ENCODE measurements around the gene CSTPP1.
A peak's percentile ranks its signal among the peaks of the same experiment; 100 is the strongest.
"Not testable (repeated sequence)": the region's sequence is repeated elsewhere in the genome, so short reads cannot be mapped to it uniquely, and the experiment has no call there.

Gene CSTPP1

GRCh38 chr11:47052576-47052975 is 116.0 kb downstream of the CSTPP1 start:
- DNase-seq: no peak

DNA sequence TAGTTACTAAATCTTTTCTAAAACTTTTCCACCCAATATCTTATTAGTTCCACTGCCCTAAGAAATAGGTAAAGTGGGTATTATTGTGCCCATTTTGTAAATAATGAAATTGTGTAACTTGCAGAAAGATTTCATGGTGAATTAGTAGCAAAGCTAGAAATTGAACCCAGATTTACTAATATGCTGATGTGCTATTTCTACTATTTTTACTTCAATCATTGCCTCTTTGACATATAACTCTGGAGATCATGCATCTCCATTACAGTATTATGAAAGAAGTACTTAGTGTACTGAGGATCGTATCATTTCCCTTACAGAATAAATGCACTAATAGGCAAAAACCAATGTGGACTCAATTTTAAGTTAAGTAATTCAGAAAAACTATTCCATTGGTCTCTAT is 119.0 kb downstream of the CSTPP1 start:
- no peak for DNase-seq

GRCh38 chr11:47056261-47056915 is 119.8 kb downstream of the CSTPP1 start:
- DNase-seq: no peak

DNA sequence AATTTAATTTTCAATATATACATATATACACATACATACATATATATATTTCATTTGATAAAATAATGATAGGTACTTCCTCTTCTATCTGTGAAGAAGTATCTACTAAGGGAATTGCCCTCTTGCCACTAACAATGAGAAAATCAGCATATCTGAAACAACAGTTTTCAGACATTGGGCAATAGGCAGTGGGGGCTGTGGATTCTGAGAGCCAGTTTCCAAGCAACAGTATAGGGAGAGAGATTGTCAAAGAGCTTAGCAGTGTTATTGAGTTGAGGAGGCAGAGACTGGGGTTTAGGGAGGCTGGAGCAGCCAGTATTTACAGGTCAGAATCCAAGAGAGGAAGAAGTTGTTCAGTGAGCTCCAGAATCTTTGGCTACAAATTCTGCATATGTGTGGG is 120.8 kb downstream of the CSTPP1 start:
- no peak for DNase-seq

DNA sequence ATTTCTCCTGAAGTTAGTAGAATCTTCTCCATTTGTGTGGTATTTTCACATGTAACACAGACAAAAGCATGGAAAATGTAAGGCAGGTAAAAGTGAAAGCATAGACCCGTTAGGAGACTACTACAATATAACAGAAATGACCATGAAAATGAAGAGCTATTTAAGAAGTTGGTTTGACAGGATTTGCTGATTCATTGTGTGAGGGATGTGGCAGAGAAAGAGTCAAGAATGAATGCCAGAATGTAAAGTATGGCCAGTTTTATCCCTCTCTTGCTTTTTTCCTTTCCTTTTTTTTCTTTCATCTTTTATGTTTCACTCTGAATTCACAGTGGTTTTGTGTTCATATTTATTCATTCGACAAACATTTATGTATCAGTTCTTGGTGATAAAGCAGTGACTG is 124.2 kb downstream of the CSTPP1 start:
- no peak for DNase-seq

- no peak for DNase-seq
These were observed 125.0 kb downstream of the CSTPP1 start for GRCh38 chr11:47061429-47062178.

GRCh38 chr11:47062736-47063135 is 126.2 kb downstream of the CSTPP1 start:
- DNase-seq: no peak

DNA sequence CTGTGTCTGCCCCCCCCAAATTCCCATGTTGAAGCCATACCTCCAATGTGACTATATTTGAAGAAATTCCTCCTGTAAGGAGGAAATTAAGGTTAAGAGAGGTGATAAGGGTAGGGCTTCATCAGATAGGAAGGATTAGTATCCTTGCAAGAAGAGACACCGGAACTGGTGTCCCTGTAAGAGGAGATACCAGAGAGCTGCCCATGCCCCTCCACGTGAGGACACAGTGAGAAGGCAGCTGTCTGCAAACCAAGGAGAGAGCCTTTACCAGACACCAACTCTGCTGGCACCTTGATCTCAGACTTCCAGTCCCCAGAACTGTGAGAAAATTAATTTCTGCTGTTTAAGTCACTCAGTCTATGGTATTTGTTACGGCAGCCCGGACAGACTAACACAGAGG is 130.8 kb downstream of the CSTPP1 start:
- DNase-seq: no peak

GRCh38 chr11:47070769-47071168 is 134.2 kb downstream of the CSTPP1 start:
- no peak for DNase-seq

GRCh38 chr11:47071341-47071740 is 134.8 kb downstream of the CSTPP1 start:
- DNase-seq: no peak

- no peak for DNase-seq
These were observed 135.3 kb downstream of the CSTPP1 start for GRCh38 chr11:47071791-47072261.

GRCh38 chr11:47078751-47079521 is 142.4 kb downstream of the CSTPP1 start:
- no peak for DNase-seq

DNA sequence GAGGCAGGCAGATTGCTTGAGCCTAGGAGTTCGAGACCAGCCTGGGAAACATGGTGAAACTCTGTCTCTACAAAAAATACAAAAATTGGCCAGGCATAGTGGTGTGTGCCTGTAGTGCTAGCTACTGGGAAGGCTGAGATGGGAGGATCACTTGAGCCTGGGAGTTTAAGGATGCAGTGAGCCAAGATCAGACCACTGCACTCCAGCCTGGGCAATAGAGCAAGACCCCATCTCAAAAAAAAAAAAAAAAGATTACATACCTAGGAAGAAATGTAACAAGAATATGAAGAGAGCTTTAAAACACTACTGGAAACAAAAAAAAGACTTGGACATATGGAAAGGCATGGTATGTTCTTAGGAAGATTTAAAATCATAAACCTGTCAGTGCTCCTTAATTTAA is 144.2 kb downstream of the CSTPP1 start:
- not testable (repeated sequence) for DNase-seq

DNA sequence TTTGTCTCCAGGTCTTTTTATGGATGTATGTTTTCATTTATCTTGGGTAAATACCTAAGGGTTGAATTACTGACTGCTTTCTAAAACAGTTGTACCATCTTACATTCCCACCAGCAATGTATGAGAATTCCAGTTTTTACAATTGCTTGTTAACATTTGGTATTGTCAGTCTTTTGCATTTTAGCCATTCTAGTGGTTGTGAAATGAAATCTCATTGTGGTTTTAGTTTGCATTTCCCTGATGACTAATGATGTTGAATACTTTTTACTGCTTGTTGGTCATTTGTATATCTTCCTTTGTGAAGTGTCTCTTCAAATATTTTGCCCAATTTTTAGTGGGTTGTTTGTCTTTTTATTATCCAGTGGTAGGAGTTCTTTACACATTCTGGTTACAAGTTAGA is 147.4 kb downstream of the CSTPP1 start:
- no peak for DNase-seq

GRCh38 chr11:47087801-47088200 is 151.2 kb downstream of the CSTPP1 start:
- no peak for DNase-seq

DNA sequence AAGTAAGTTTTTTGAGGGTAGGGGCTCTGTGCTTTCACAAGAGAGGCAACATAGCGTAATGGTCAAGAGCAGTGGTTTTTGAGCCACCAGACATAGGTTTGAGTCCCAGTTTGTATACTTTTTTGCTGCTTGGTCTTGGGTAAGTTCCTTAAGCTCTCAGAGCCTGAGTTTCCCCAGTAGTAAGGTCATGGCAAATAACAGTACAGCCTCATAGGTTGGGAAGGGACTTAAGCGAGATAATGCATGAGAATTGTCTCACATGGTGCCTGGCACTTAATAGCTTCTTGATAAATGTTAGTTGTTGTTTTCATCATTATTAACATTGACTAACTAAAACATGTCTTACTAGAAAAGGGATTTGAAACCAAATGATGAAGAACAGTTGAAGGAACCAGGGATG is 157.0 kb downstream of the CSTPP1 start:
- DNase-seq: no peak

DNA sequence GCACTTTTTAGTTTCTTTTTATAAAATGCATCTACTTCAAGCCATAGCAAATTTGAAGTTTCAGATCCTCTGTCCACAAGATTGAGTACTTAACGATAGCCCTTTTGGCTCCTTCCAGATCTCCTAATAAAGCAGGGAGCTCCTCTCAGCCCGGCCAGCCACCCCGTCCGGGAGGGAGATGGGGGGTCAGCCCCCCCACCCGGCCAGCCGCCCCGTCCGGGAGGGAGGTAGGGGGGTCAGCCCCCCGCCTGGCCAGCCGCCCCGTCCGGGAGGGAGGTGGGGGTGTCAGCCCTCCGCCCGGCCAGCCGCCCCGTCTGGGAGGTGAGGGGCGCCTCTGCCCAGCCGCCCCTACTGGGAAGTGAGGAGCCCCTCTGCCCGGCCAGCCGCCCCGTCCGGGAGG is 160.3 kb downstream of the CSTPP1 start:
- not testable (repeated sequence) for DNase-seq

DNA sequence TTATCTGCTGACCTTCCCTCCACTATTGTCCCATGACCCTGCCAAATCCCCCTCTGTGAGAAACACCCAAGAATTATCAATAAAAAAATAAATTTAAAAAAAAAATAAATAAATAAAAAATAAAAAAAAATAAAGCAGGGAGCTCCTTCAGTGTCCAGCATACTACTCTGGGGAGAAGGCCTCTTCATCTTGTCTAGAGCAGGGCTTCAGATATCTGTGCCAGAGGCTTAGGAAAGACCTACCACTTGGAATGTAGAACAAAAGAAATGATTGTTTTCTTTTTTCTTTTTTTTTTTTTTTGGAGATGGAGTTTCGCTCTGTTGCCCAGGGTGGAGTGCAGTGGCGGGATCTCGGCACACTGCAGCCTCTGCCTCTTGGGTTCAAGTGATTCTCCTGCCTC is 161.7 kb downstream of the CSTPP1 start:
- not testable (repeated sequence) for DNase-seq

DNA sequence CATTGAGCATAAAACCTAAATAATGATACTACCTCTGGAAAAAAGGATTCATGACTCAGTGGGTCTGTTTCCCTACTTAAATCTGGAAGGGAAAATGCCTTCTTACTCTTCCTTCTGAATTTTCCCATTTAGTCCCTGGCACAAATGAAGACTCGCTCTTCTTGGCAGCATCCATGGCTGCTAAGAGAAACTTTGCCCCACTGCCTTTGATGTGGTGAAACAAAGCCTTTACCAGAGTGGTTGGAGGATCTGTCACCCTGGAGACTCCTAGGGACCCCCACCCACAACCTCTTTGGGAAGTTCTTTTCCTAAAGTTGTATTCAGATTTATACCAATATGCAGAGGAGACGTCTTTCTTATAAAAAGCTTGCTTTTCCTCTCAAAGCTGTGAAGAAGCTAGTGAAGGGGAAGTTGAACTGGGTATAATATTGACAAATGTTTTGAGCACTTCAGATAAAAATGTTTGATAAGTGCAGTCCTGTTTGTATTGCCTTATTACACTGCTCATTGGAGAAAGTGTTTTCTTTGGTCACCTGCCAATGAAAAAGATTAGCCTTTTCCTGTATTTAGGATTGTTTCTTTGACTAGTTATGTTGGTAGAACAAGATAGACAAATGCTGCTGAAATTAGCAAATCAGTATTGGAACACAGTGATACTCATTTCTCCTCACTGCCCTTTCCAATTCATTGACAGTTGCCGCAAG is 162.8 kb downstream of the CSTPP1 start:
- peak; percentile 72 for DNase-seq

GRCh38 chr11:47099918-47100315 is 163.4 kb downstream of the CSTPP1 start:
- DNase-seq: no peak

DNA sequence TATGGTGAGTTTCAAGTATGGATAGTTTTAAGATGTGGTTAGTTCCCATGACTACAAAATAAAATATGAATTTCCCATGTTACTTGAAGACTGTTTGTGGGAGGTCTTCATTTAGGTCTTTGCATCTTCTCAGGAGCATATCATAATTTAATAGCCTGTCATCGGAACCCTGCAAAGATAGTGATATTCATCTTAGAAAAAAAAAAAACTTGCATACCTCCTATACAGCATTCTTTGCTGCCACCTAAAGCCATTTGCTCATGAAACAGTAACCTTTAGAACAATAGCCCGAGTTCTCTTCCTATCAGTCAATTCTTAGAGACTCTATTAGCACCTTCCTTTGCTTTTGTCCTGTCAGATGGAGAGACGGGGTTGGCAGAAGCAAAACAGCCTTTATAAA is 164.8 kb downstream of the CSTPP1 start:
- DNase-seq: no peak

GRCh38 chr11:47104261-47104950 is 167.8 kb downstream of the CSTPP1 start:
- DNase-seq: no peak

GRCh38 chr11:47105541-47105940 is 169.0 kb downstream of the CSTPP1 start:
- DNase-seq: no peak

All from NCI-H1105 treated with DMSO at 0.1 percent for 48 hours (cell line).